Transverse colon (tissue), 4 donors: Measurements from ENCODE around the gene NRP1. TPM values are rescaled to one million over a fixed set of nuclear protein-coding genes. Genes with fewer than 3 reads are reported as not detected.
"Not testable (repeated sequence)": the region's sequence is repeated elsewhere in the genome, so short reads cannot be mapped to it uniquely, and the experiment has no call there.

Experiments used
- DNase-seq: peaks from one replicate; pipeline ENCODE4 v3.0.0-alpha.2; 2019
- H3K27ac ChIP-seq, 4 donors: fragments of 200-600 bp; sonication (generic); 2 replicates each; pipeline ENCODE4 v1.5.1; 2016 to 2018; ENCODE audit warnings: inconsistent platforms in 4 of 4
- H3K27me3 ChIP-seq: fragments of 200-600 bp; sonication (generic); 2 replicates; pipeline ENCODE4 v1.5.1; 2017; ENCODE audit warnings: inconsistent platforms
- H3K36me3 ChIP-seq, 4 donors: fragments of 200-600 bp; sonication (generic); 2 replicates each; pipeline ENCODE4 v1.5.1; 2017 to 2019; ENCODE audit warnings: inconsistent platforms in 4 of 4
- H3K4me1 ChIP-seq, 4 donors: fragments of 200-600 bp; sonication (generic); 2 replicates each; pipeline ENCODE4 v1.5.1; 2017 to 2020; ENCODE audit warnings: inconsistent platforms in 4 of 4
- H3K4me3 ChIP-seq, 4 donors: fragments of 200-600 bp; sonication (generic); 1 replicate in 1 of 4; 2 replicates in 3 of 4; pipeline versions ENCODE4 v1.5.1 to v1.6.1; 2017 to 2019; ENCODE audit warnings: inconsistent platforms in 4 of 4
- H3K9me3 ChIP-seq, 2 donors: fragments of 200-600 bp; sonication (generic); 2 replicates each; pipeline ENCODE4 v1.5.1; 2017 to 2019; ENCODE audit warnings: inconsistent platforms in 2 of 2
- CTCF ChIP-seq, 5 experiments: fragments of 200-600 bp in 3 of 5; fragments of 450-650 bp in 2 of 5; sonication (generic) in 3 of 5; IDR thresholded peaks; 1 replicate in 2 of 5; 2 replicates in 3 of 5; pipeline ENCODE4 v1.5.1; 2016 to 2017; ENCODE audit warnings: antibody characterized with exemption in 5 of 5, inconsistent platforms in 3 of 5, mild to moderate bottlenecking in 2 of 5, moderate library complexity in 1 of 5
- EP300 ChIP-seq: sonication (generic); formaldehyde crosslinking; IDR thresholded peaks from one replicate; pipeline ENCODE4 v1.6.1; 2017; ENCODE audit warnings: antibody characterized with exemption, low read depth
- POLR2A ChIP-seq: fragments of 450-650 bp; IDR thresholded peaks from one replicate; pipeline ENCODE4 v1.6.1; 2016; ENCODE audit warnings: antibody characterized with exemption, mild to moderate bottlenecking, moderate library complexity
- POLR2AphosphoS5 ChIP-seq, 3 donors: sonication (generic); formaldehyde crosslinking; IDR thresholded peaks; one replicate each; pipeline ENCODE4 v1.6.1; 2016; ENCODE audit warnings: antibody characterized with exemption in 3 of 3
- WGBS, 2 donors: methylation state at CpG; one replicate each; pipeline ENCODE4 v1.1.5; 2018; ENCODE audit warnings: low coverage in 1 of 2; 5-methylcytosine and 5-hydroxymethylcytosine counted together
- in situ Hi-C, 4 donors: fragments of 200-750 bp; cut with MboI; loops; one replicate each; pipeline versions ENCODE4 v1.15.0 to v1.15.1; 2017; ENCODE audit warnings: low sequenced_read_pairs in 3 of 4, low pct_ligation_motif_present in 1 of 4, low pct_unique_long_range_greater_than_20kb in 1 of 4
- intact Hi-C: fragments of 100-400 bp; cut with DNase I; formaldehyde crosslinking; loops from one replicate; pipeline ENCODE4 v1.15.1; 2023; ENCODE audit warnings: low total_unique reads
- total RNA-seq, 4 donors: library from RNA; depleted of rRNA; stranded (reverse); fragments of >200 nt; gene quantifications; one replicate each; pipeline ENCODE4 v1.1.0, GENCODE V29; 2016

NRP1 gene
- total RNA-seq, 4 donors from 2014 or later, result 14.1 to 35.5 (median 19.5) TPM

- intact Hi-C loops, result no loop called here
- no peak overlapping the region for H3K4me3 ChIP-seq
- no peak for DNase-seq
- H3K27ac ChIP-seq, result no peak overlapping the region
- in situ Hi-C loops, result no loop called here
- no peaks in the 10 kb centered on the region for H3K9me3 ChIP-seq
- H3K4me1 ChIP-seq, result peaks cover 0 to 4% (median 0%) of the 10 kb centered on the region in 4 donors
- WGBS, 2 donors, result 89 to 92% methylated on average over 4 to 7 of the region's 7 CpGs
- no peaks in the 10 kb centered on the region for H3K36me3 ChIP-seq
- TF ChIP-seq CTCF (IDR thresholded peaks at IDR 0.05) (no peak), POLR2AphosphoS5 (IDR thresholded peaks at IDR 0.05) (no peak), EP300 (no peak), POLR2A (no peak)
- no peaks in the 10 kb centered on the region for H3K27me3 ChIP-seq
Measured at GRCh38 chr10:33224251-33224965, 110.1 kb downstream of the NRP1 start.

GRCh38 chr10:33223326-33224000 is 111.0 kb downstream of the NRP1 start:
- 72 to 81% methylated on average over 3 of the region's 3 CpGs for WGBS, 2 donors

GRCh38 chr10:33222304-33222703 is 112.2 kb downstream of the NRP1 start:
- H3K27ac ChIP-seq, in situ Hi-C loops, H3K4me3 ChIP-seq, H3K36me3 ChIP-seq, intact Hi-C loops, H3K9me3 ChIP-seq, H3K4me1 ChIP-seq, DNase-seq, H3K27me3 ChIP-seq: not testable (repeated sequence)
- 88% methylated on average over 8 to 9 of the region's 9 CpGs for WGBS, 2 donors

More at GRCh38 chr10:33223326-33224000, 111.0 kb downstream of the NRP1 start:
- H3K27ac ChIP-seq, result no peak overlapping the region
- in situ Hi-C loops, result no loop called here
- no peak overlapping the region for H3K4me3 ChIP-seq
- H3K4me1 ChIP-seq, result peaks cover 0 to 4% (median 0%) of the 10 kb centered on the region in 4 donors
- H3K27me3 ChIP-seq, result no peaks in the 10 kb centered on the region
- no peak for DNase-seq
- no peaks in the 10 kb centered on the region for H3K36me3 ChIP-seq
- intact Hi-C loops, result no loop called here
- TF ChIP-seq CTCF (IDR thresholded peaks at IDR 0.05) (no peak), POLR2AphosphoS5 (IDR thresholded peaks at IDR 0.05) (no peak), POLR2A (no peak), EP300 (no peak)
- H3K9me3 ChIP-seq, result no peaks in the 10 kb centered on the region

- H3K4me3 ChIP-seq, result no peak overlapping the region
- H3K27me3 ChIP-seq, result no peaks in the 10 kb centered on the region
- H3K27ac ChIP-seq, result no peak overlapping the region
- intact Hi-C loops, result no loop called here
- no peaks in the 10 kb centered on the region for H3K9me3 ChIP-seq
- 67 to 78% methylated on average over 4 of the region's 4 CpGs for WGBS, 2 donors
- no peak for DNase-seq
- peaks cover 0 to 4% (median 0%) of the 10 kb centered on the region in 4 donors for H3K4me1 ChIP-seq
- H3K36me3 ChIP-seq, result no peaks in the 10 kb centered on the region
- in situ Hi-C loops, result no loop called here
- TF ChIP-seq EP300, result no peak
Measured at GRCh38 chr10:33217854-33218253, 116.6 kb downstream of the NRP1 start.

GRCh38 chr10:33216661-33217427 is 117.6 kb downstream of the NRP1 start:
- Histone ChIP-seq H3K27ac (no peak overlapping the region), H3K9me3 (no peaks in the 10 kb centered on the region), H3K4me1 (peaks cover 0 to 4% (median 0%) of the 10 kb centered on the region in 4 donors), H3K36me3 (no peaks in the 10 kb centered on the region), H3K27me3 (no peaks in the 10 kb centered on the region), H3K4me3 (no peak overlapping the region)
- no peak for DNase-seq
- no peak for TF ChIP-seq CTCF (IDR thresholded peaks at IDR 0.05)
- intact Hi-C loops (no loop called here), in situ Hi-C loops (no loop called here)
- WGBS, 2 donors, result 55 to 59% methylated on average over 5 of the region's 5 CpGs
